GM18870 (cell line): ENCODE data around the gene PIGK.

ENCODE experiments used
- ATAC-seq: cut with Tn5 transposase; IDR thresholded peaks from one replicate; pipeline ENCODE4 v1.9.1; 2021; ENCODE audit warnings: moderate library complexity; ENCODE audit not compliant: unreplicated experiment

The PIGK gene

GRCh38 chr1:77040826-77041225 lies 178.4 kb downstream of the PIGK start:
- peak; percentile 60 for ATAC-seq

GRCh38 chr1:77039739-77040138 lies 179.5 kb downstream of the PIGK start:
- no peak for ATAC-seq

GRCh38 chr1:77039111-77039510 lies 180.1 kb downstream of the PIGK start:
- ATAC-seq, result no peak
